Calu3 (cell line): ENCODE data around the gene AOAH. TPM values are rescaled to one million over a fixed set of nuclear protein-coding genes. Genes with fewer than 3 reads are reported as not detected.

Experiments used
- BruUV-seq: library from RNA; stranded (reverse); fragments of 400-500 nt; replicated peaks from 2 replicates; lab custom pipeline; 2021; lab: Mats Ljungman, UMichigan
- CTCF ChIA-PET: fragments of 300-600 bp; sonication (Branson Sonifier 250); formaldehyde crosslinking; loops from one replicate; lab custom pipeline; 2022; ENCODE audit warnings: antibody characterized with exemption; lab: Charles Lee
- DNase-seq: peaks from one replicate; pipeline ENCODE4 v3.0.0; 2022
- H3K27ac Mint-ChIP-seq: one replicate; pipeline ENCODE4 v1.8.0; 2022; ENCODE audit warnings: mixed read lengths; ENCODE audit not compliant: unreplicated experiment
- H3K27me3 Mint-ChIP-seq: one replicate; pipeline ENCODE4 v1.8.0; 2022; ENCODE audit warnings: mixed read lengths; ENCODE audit not compliant: unreplicated experiment
- H3K36me3 Mint-ChIP-seq: one replicate; pipeline ENCODE4 v1.8.0; 2022; ENCODE audit warnings: mild to moderate bottlenecking, moderate library complexity, mixed read lengths; ENCODE audit not compliant: insufficient read depth, unreplicated experiment
- H3K4me1 Mint-ChIP-seq: one replicate; pipeline ENCODE4 v1.8.0; 2022; ENCODE audit warnings: mild to moderate bottlenecking, low read depth, mixed read lengths; ENCODE audit not compliant: unreplicated experiment
- H3K4me3 Mint-ChIP-seq: one replicate; pipeline ENCODE4 v1.8.0; 2022; ENCODE audit warnings: mild to moderate bottlenecking, low read depth, moderate library complexity, mixed read lengths; ENCODE audit not compliant: unreplicated experiment
- H3K9me3 Mint-ChIP-seq: one replicate; pipeline ENCODE4 v1.8.0; 2022; ENCODE audit warnings: low read depth, mixed read lengths; ENCODE audit not compliant: unreplicated experiment
- CTCF ChIP-seq: fragments of 200-600 bp; IDR thresholded peaks from one replicate; pipeline ENCODE4 v1.8.0; 2022; ENCODE audit warnings: antibody characterized with exemption; ENCODE audit not compliant: unreplicated experiment
- intact Hi-C: fragments of 100-400 bp; cut with micrococcal nuclease; formaldehyde crosslinking; loops from one replicate; pipeline ENCODE4 v1.10.0; 2022; ENCODE audit not compliant: unreplicated experiment
- total RNA-seq: library from RNA; stranded (reverse); gene quantifications from 2 replicates; pipeline ENCODE4 v1.2.3, GENCODE V29; 2022

The AOAH gene
- total RNA-seq, 1 experiment from 2014 or later = not detected

GRCh38 chr7:36661135-36661840, 63.0 kb downstream of the AOAH start:
- DNase-seq = no peak
- H3K4me3 Mint-ChIP-seq = no peak overlapping the region
- intact Hi-C loops = no loop called here
- no peak overlapping the region for H3K27ac Mint-ChIP-seq
- CTCF ChIA-PET = no interaction called here
- H3K36me3 Mint-ChIP-seq = no peaks in the 10 kb centered on the region
- no peak for TF ChIP-seq CTCF
- no peaks in the 10 kb centered on the region for H3K9me3 Mint-ChIP-seq
- peaks cover 29% of the 10 kb centered on the region for H3K4me1 Mint-ChIP-seq
- no TSS peak for BruUV-seq
- H3K27me3 Mint-ChIP-seq = no peaks in the 10 kb centered on the region

- CTCF ChIA-PET = interaction anchor here (0.6 to 0.7 kb wide), 2 partner anchors 114 to 198 kb away, joined by 3 to 4 read pairs; no protein-coding TSS in a partner anchor
- Mint-ChIP-seq H3K27ac (peak overlapping the region; percentile 17), H3K9me3 (no peaks in the 10 kb centered on the region), H3K4me1 (peaks cover 29% of the 10 kb centered on the region), H3K4me3 (no peak overlapping the region), H3K36me3 (no peaks in the 10 kb centered on the region), H3K27me3 (no peaks in the 10 kb centered on the region)
- TF ChIP-seq CTCF = no peak
- no peak for DNase-seq
- no TSS peak for BruUV-seq
- intact Hi-C loops = no loop called here
Measured at GRCh38 chr7:36659638-36660341, 64.5 kb downstream of the AOAH start.

DNA sequence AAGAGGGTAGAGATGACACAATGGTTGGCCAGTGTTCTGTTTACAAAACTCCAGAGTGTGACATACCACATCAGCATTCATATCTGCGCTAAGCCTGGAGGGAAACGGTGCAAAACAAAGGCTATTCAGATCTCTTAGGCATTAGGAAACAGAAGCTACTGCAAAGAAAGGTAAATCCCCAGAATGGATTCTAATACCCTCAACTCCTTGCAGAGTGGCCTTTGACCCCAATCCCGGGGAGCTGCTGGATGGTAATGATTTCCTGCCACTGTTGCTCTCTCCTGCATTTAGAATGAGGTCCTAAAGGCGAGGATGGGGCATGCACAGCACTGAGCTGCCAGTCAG, 65.2 kb downstream of the AOAH start:
- CTCF ChIA-PET = interaction anchor here (0.7 to 1.8 kb wide), 2 partner anchors 113 to 188 kb away, joined by 3 read pairs; no protein-coding TSS in a partner anchor
- intact Hi-C loops = no loop called here
- DNase-seq = peak; percentile 32
- TF ChIP-seq CTCF = no peak
- no peaks in the 10 kb centered on the region for H3K27me3 Mint-ChIP-seq
- no peaks in the 10 kb centered on the region for H3K36me3 Mint-ChIP-seq
- H3K9me3 Mint-ChIP-seq = no peaks in the 10 kb centered on the region
- no peak overlapping the region for H3K4me3 Mint-ChIP-seq
- no TSS peak for BruUV-seq
- H3K27ac Mint-ChIP-seq = peak overlapping the region; percentile 15
- peaks cover 29% of the 10 kb centered on the region for H3K4me1 Mint-ChIP-seq

DNA sequence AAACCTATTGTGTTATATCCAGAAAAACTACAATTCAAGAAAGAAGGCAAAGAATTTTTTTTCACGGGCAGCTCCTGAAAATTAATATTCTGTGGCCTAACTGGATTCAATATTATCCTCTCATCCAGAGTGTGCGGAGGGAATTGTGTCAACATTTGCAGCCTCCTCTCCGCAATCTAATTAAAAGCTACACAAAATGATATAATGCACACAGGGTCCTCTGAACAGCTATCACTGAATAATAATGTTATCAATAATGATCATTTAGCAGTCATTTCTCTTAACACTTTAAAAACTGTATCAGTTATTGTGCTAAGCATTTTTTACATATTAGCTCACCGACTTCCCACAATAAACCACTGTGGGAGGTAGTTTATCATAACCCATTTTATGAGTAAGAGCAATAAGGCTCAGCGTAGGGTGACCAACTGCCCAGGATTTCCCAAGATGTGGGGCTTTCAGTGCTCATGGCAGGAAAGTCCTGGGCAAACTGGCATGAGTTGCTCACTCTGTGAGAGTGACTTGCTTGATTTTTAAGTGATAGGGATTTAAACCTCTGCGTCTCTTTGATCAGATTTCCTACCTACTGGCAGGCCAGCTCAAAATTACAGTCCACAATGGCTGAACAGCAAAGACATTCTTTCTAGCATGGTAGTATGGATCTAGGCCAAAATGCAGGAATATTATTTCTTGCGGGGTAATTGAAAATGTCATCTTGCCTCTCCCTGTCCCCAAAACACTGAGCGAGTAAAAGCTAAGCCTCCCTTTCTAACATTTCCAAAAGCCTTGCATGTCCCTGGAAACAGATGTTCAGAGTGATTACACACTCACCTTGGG, 65.7 kb downstream of the AOAH start:
- no peaks in the 10 kb centered on the region for H3K27me3 Mint-ChIP-seq
- H3K9me3 Mint-ChIP-seq = no peaks in the 10 kb centered on the region
- DNase-seq = peak; percentile 48
- CTCF ChIA-PET = interaction anchor here (0.7 to 1.8 kb wide), 5 partner anchors 12 to 523 kb away, joined by 3 to 4 read pairs (median 3); no protein-coding TSS in a partner anchor
- intact Hi-C loops = no loop called here
- H3K27ac Mint-ChIP-seq = peak overlapping the region; percentile 15
- H3K36me3 Mint-ChIP-seq = no peaks in the 10 kb centered on the region
- TF ChIP-seq CTCF = no peak
- no peak overlapping the region for H3K4me3 Mint-ChIP-seq
- no TSS peak for BruUV-seq
- peaks cover 29% of the 10 kb centered on the region for H3K4me1 Mint-ChIP-seq
